Neural crest cell (in vitro differentiated cells): ENCODE results near the gene ADGRE1. TPM values are rescaled to one million over a fixed set of nuclear protein-coding genes. Genes with fewer than 3 reads are reported as not detected.

Experiments used
- DNase-seq: peaks from one replicate; pipeline ENCODE4 v3.0.0; 2021; ENCODE audit warnings: low read depth, mixed read lengths, low spot score
- H3K27ac Mint-ChIP-seq: one replicate; pipeline ENCODE4 v1.8.0; 2021; ENCODE audit warnings: mild to moderate bottlenecking, mixed read lengths; ENCODE audit not compliant: unreplicated experiment
- H3K27me3 Mint-ChIP-seq: 2 replicates; pipeline ENCODE4 v1.8.0; 2021; ENCODE audit warnings: low read depth, mild to moderate bottlenecking, mixed read lengths
- H3K36me3 Mint-ChIP-seq: 2 replicates; pipeline ENCODE4 v1.8.0; 2021; ENCODE audit warnings: low read depth, mild to moderate bottlenecking, mixed read lengths
- H3K4me1 Mint-ChIP-seq: 2 replicates; pipeline ENCODE4 v1.8.0; 2021; ENCODE audit warnings: mixed read lengths
- H3K4me3 Mint-ChIP-seq: one replicate; pipeline ENCODE4 v1.8.0; 2021; ENCODE audit warnings: mild to moderate bottlenecking, mixed read lengths
- H3K9me3 Mint-ChIP-seq: 2 replicates; pipeline ENCODE4 v1.8.0; 2021; ENCODE audit warnings: mixed read lengths
- CTCF ChIP-seq: fragments of 200-600 bp; sonication (generic); conservative IDR thresholded peaks from 2 replicates; pipeline ENCODE4 v1.5.0; 2021; ENCODE audit warnings: antibody characterized with exemption, mild to moderate bottlenecking
- long read RNA-seq: library from polyadenylated mRNA; unstranded; transcript quantifications from one replicate; pipeline ENCODE4 v2.0.0, GENCODE V29; 2020
- total RNA-seq: library from RNA; stranded (reverse); gene quantifications from 2 replicates; pipeline ENCODE4 v1.2.1, GENCODE V29; 2021

ADGRE1 gene
- total RNA-seq: not detected in 2 replicates
- long read RNA-seq: 0 reads

- H3K9me3 Mint-ChIP-seq: peaks cover 10% of the 10 kb centered on the region
- DNase-seq: no peak
- peaks cover 63% of the 10 kb centered on the region for H3K27me3 Mint-ChIP-seq
- H3K4me3 Mint-ChIP-seq: no peak within 1 kb of the TSS
- H3K27ac Mint-ChIP-seq: no peak within 1 kb of the TSS
- H3K36me3 Mint-ChIP-seq: no peaks in the 10 kb centered on the region
- no peak for TF ChIP-seq CTCF
- H3K4me1 Mint-ChIP-seq: no peaks in the 10 kb centered on the region
Observed at GRCh38 chr19:6887316-6887715, at the start of gene ADGRE1. Gene ADGRE1, plus strand, starts transcription at chr19:6887579. Its CDS starts 30 bp downstream, at chr19:6887609.

GRCh38 chr19:6838062-6838655 lies 49.2 kb upstream of the ADGRE1 start:
- Mint-ChIP-seq H3K4me1 (no peaks in the 10 kb centered on the region), H3K4me3 (no peak overlapping the region), H3K27me3 (peaks cover 26% of the 10 kb centered on the region), H3K27ac (no peak overlapping the region), H3K9me3 (no peaks in the 10 kb centered on the region), H3K36me3 (no peaks in the 10 kb centered on the region)
- no peak for DNase-seq
- no peak for TF ChIP-seq CTCF

- no peak for TF ChIP-seq CTCF
- Mint-ChIP-seq H3K9me3 (no peaks in the 10 kb centered on the region), H3K36me3 (no peaks in the 10 kb centered on the region), H3K27me3 (peaks cover 14% of the 10 kb centered on the region), H3K27ac (no peak overlapping the region), H3K4me3 (no peak overlapping the region), H3K4me1 (no peaks in the 10 kb centered on the region)
- DNase-seq: no peak
Observed at GRCh38 chr19:6842871-6843607, 44.3 kb upstream of the ADGRE1 start.

GRCh38 chr19:6847828-6848200 lies 39.6 kb upstream of the ADGRE1 start:
- Mint-ChIP-seq H3K9me3 (no peaks in the 10 kb centered on the region), H3K27me3 (peaks cover 9% of the 10 kb centered on the region), H3K27ac (no peak overlapping the region), H3K36me3 (no peaks in the 10 kb centered on the region), H3K4me3 (no peak overlapping the region), H3K4me1 (no peaks in the 10 kb centered on the region)
- no peak for DNase-seq
- no peak for TF ChIP-seq CTCF

- Mint-ChIP-seq H3K27ac (no peak overlapping the region), H3K9me3 (no peaks in the 10 kb centered on the region), H3K4me1 (no peaks in the 10 kb centered on the region), H3K4me3 (no peak overlapping the region), H3K36me3 (no peaks in the 10 kb centered on the region), H3K27me3 (peaks cover 8% of the 10 kb centered on the region)
- DNase-seq: no peak
- no peak for TF ChIP-seq CTCF
Observed at GRCh38 chr19:6848986-6849385, 38.4 kb upstream of the ADGRE1 start.
